GM19025 (cell line): ENCODE measurements around the gene NKAIN2.

Experiments
- ATAC-seq: cut with Tn5 transposase; IDR thresholded peaks from one replicate; pipeline ENCODE4 v1.9.1; 2021; ENCODE audit warnings: mild to moderate bottlenecking, low read depth, moderate library complexity; ENCODE audit not compliant: unreplicated experiment

The NKAIN2 gene

DNA sequence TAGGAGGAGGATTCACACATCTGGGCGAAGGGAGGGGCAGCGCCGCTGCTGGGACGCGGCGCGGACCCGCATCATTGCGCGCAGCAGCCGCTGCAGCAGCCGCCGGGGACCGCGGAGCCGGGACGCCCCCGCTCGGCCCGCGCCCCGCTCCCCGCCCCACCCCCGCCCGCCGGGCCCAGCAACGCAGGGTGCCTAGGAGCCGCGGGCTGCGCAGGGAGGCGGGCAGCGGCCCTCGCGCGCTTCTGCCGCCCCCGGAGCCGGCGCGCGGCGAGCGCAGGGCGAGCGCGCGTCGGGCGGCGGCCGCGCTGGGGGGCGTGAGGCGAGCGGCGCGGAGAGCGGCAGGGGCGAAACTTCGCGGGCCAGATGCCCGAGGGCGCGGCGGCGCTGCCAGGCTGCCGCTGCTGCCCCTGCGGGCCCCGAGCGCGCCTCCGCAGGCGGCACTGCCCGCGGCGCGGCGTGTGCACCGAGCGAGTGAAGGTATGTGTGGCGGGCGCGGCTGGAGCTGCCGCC is at the start of gene NKAIN2:
Gene NKAIN2 (plus strand): TSS at position 362 of the 510 bp plus-strand sequence.
- peak; percentile 37 for ATAC-seq

DNA sequence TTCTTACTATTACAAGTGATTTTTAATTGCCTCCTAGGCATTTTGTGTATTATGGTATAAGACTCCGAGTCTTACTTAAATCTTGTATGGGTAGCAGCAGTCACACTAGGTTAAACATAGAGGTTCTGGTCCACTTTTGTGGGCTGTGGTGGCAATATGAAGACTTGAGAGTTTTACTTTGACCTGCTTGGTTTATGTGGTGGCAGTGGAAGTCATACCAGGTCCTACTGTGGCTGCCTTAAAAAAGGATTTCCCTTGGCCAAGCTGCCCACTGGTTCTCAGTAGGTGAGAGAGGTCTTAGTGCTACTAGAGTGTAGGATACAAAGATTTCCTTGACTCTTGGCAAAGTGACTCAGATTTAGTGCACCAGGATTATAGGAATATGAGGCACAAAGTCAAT is 44.2 kb upstream of the NKAIN2 start:
- ATAC-seq: no peak

DNA sequence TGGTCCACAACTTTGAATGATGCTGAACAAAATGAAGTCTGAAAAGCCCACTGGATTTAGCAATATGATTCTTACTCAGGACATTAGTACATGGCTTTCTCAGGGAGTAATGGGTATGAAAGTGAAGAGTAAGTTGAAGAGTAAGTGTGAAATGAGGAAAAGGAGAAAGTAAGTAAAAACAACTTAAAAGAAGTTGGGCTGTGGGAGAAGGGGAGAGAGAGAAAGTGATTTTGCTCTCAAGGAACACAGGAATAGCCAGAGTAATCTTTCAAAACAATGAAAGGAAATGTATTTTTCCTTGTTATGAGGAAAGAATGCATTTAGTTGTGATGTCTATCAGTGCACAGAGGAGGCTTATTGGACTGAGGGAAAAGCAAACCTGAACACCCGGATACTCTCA is 39.8 kb upstream of the NKAIN2 start:
- no peak for ATAC-seq

DNA sequence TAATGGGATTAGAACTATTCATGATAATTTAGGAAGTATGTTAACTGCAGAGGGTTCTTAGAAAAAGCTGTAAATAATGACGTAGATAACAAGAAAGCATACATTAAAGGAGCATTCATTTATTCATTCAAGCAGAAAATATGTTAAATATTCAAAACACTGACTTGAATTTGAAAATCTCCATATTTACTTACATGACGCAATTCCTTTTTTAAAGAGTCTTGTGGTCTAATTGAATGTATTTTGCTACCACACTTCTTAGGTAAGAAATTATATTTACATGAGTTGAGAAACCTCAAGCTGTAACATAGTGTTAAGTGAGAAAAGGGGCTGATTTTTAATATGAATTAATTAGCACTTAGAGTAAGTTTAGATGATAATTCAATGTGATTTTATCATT is 38.9 kb upstream of the NKAIN2 start:
- ATAC-seq: no peak

- ATAC-seq: no peak
These were observed 34.7 kb upstream of the NKAIN2 start for GRCh38 chr6:123768921-123769320.

DNA sequence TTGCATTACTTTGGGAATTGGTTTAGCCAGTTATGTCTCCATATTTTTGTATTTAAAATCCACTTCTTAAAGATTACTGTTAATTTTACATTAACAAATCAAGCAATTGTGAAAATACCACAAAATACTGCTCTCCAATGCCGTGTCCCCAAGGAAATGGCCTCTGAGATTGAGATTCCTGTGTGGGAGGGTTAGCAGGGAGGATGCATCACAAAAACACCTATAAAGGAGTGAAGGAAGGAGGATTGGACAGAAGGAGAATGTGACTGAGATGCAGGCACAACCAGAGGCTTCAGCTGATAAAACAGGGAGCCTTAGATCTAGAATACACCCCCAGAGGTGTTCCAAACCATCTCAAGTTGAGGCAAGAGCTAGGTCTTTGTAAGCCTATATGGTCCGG is 34.2 kb upstream of the NKAIN2 start:
- no peak for ATAC-seq

- peak; percentile 80 for ATAC-seq
These were observed 33.3 kb upstream of the NKAIN2 start for GRCh38 chr6:123770247-123770949.

GRCh38 chr6:123771126-123771525 is 32.5 kb upstream of the NKAIN2 start:
- ATAC-seq: no peak

DNA sequence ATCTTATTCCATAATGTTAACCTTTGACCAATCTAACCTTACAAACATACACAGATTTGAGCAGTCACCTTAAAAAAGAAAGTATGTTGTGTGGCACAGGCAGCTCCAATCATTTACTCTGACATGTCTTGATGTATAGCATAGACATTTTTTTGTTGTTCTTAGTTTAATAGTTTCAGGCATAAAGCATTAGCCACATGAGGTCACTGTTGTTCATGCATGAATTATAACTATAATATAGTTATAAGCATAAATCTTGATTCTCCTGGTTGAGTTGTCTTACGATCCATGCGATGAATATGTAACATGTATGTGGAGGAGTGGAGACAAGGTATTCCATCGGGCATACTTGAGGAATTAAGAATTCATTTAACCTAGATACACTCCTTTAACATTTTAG is 26.1 kb upstream of the NKAIN2 start:
- ATAC-seq: no peak

DNA sequence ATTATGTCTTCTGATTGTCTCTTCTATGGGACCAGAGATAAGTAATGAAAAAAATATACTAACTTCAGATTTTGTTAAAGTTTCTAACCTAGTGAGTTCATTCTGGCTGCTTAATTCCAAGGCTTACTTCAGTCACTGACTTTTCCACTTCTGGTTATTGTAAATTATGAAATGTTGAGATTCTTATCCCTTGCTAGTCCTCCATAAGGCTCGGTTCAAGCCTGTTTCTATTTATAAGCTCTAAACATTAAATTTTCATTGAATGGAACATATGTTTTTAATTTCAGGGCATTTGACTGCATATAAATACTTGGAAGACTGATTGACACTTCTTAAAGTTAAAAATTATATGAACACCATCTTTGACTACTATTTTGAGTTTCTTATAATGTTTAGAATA is 23.6 kb upstream of the NKAIN2 start:
- no peak for ATAC-seq

- ATAC-seq: no peak
These were observed 19.3 kb upstream of the NKAIN2 start for GRCh38 chr6:123784330-123784729.

GRCh38 chr6:123785039-123785438 is 18.6 kb upstream of the NKAIN2 start:
- no peak for ATAC-seq

DNA sequence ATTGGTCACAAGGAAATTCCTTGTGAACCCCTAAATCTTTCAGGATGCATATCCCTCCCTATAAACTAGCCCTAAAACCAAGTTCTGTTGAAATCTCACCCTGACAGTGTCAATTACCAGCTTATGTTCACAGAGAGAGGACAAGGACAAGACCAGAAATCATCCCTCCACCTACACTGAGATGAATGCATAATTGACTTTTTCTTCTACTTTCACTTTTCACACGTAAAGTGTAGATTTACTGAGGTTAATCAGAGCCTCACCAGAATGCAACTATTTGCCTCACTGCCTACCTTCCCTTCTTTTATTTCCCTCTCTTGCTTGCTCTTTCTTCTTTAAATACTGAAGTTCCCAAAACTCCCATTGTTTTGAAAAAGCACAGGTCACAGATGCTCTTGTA is 15.3 kb upstream of the NKAIN2 start:
- ATAC-seq: peak; percentile 67

DNA sequence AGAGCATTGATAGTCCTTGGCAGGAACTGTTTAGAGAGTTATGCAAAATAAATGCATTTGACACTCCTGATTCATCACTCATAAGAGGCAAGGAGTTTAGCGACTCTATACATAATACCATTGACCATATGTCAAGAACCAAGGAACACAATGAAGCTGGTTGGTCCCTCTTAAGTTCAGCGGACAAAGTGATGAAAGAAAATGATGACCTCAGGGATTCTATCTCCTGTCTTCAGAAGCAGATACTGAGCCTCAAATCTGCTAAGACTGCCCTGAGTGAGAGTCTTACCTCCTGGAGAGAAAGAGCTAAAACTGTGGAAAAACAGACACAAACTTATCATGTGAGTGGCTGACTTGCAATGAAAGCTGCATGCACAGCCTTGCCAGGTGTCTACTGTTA is 9.5 kb upstream of the NKAIN2 start:
- no peak for ATAC-seq

DNA sequence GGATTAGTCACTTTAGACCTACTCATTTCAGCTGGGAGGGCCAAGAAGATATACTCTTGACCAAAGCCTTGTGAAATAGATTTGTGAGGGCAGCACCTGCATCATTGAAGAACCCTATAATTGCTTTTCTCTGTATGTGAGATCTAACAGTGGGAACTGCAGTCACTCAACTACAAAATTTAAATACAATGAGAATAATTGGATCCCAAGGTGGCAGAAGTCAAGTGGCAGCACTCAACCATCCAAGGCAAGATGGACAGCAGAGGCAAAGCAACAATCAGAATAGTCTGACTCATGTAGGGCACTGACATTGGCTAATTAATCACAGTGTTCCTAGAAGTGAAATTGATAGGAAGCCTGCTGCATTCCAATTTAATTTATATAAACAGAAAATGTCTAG is 8.9 kb upstream of the NKAIN2 start:
- ATAC-seq: no peak

GRCh38 chr6:123801067-123801466 is 2.6 kb upstream of the NKAIN2 start:
- no peak for ATAC-seq

DNA sequence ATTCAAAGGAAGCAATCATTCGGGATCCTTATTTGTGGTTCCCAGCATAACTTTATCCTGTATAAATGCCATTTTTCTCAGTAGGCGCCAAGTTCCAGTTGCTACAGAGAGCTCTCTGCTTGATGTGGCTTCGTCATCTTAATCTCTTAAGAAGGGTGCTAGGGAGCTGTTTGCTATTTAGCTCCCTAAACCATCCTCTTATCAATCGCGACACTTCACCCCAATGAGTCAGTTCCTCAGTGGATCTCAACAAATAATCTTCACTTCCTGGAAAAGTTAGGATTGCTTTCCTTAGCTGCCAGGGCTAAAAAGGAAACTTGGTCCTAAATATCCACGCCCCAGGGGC is 1.3 kb upstream of the NKAIN2 start:
- peak; percentile 2 for ATAC-seq

DNA sequence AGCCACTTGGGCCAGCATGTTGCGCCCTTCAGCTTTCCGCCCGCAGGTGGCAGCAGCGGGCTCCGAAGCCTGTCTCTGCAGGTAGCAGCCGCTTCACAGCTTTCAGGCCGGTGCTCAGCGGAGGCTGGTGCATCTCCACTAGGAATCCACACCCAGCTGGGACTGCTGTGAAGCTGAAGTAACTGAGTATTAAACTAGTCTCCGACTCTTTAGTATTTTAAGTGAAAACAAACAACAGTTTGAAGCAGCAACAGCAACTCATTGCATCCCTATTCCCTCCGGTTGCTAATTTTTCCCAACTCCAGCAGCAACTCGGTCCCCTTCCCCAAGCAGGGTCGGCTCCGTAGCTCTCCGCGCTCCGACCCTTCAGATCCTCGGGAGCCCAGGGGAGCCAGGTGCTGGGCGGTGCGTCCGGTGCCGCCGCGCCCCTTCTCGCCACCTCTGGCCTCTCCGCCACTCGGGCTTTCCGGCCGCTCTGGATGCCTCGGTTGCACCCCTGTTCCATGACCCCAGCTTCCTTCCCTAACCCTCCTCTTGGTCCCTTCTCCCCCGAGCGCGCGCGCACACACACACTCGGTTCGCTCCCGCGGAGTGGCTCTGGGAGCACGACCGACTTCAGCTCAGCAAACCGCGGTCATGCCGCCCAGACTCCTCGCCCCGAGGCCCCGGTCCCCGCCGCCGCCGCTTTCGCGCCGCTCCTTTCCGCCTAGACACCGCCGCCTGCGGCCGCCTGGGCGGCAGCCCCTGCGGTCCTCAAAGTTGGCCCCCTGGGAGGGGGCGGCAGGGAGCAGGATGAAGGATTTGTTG is 765 bp upstream of the NKAIN2 start:
- ATAC-seq: peak; percentile 89

- no peak for ATAC-seq
These were observed 535 bp downstream of the NKAIN2 start for GRCh38 chr6:123804014-123804786.

DNA sequence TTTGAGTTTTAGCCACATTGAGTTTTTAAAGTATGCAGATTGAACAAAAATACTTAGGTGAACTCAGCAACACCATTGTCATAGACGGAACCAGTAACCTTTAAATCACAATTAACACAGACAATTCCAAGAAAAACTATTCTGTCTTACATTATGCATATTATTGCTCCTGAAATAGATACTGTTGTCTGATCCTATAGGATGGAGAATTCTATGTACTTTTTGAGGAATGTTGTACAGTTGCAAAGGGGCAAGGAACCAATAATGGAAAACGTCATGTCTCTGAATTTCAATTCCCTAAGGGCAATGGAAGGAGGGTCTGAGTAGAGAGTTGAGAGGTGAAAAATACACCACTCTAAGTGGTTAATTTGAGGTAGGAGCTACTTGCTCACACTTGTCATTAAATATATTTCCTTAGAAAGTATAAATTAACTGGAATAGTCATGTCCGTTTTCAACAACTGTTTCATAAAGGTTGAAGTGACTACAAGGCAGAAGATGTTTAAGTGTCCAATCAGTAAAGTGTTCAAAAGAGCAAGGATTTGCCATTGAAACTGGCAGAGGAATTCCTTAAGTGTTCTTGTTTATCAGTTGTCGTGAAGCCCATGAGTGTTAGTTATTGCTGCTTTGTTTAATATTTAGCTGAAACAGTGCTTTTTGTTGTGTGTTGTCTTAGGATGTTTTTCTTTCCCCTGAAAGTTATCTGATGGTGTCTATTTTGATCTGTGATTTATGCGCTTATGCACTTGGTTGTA is 1.3 kb downstream of the NKAIN2 start:
- no peak for ATAC-seq
